ENCODE measurements around the gene DLEC1.

- TF ChIP-seq, protein P1, sequence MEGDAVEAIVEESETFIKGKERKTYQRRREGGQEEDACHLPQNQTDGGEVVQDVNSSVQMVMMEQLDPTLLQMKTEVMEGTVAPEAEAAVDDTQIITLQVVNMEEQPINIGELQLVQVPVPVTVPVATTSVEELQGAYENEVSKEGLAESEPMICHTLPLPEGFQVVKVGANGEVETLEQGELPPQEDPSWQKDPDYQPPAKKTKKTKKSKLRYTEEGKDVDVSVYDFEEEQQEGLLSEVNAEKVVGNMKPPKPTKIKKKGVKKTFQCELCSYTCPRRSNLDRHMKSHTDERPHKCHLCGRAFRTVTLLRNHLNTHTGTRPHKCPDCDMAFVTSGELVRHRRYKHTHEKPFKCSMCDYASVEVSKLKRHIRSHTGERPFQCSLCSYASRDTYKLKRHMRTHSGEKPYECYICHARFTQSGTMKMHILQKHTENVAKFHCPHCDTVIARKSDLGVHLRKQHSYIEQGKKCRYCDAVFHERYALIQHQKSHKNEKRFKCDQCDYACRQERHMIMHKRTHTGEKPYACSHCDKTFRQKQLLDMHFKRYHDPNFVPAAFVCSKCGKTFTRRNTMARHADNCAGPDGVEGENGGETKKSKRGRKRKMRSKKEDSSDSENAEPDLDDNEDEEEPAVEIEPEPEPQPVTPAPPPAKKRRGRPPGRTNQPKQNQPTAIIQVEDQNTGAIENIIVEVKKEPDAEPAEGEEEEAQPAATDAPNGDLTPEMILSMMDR (IDR thresholded peaks at IDR 0.05) = peak; percentile 49 to 94 (median 82)
- TF ChIP-seq POLR2A (IDR thresholded peaks at IDR 0.05) = no peak
Measured at GRCh38 chr3:38117748-38118420, 78.9 kb downstream of the DLEC1 start.
